ENCODE results near the gene MPPED2. TPM values are rescaled to one million over a fixed set of nuclear protein-coding genes. Genes with fewer than 3 reads are reported as not detected.

MPPED2 gene
- total and polyA plus RNA-seq, 12 donors, result 2.2 to 15.1 (median 10.4) TPM

DNA sequence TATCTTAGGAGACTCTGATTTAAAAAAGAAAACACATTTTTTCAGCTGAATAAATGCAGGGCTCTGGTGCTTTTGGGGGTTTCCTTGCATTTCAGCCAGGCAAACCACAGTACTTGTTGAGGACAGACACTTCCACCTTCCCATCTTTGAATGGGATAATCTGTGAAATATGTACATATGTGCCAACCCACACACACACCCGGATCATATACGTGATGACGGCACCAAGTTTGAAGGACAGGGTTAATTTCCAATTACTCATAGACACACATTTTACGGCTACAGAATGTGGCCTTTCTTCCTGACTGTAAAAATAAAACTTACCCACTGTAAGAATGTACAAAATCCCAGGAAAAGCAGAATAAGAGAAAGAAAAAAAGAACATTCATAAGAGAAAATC lies 104.4 kb downstream of the MPPED2 start:
- TF ChIP-seq, protein P1, sequence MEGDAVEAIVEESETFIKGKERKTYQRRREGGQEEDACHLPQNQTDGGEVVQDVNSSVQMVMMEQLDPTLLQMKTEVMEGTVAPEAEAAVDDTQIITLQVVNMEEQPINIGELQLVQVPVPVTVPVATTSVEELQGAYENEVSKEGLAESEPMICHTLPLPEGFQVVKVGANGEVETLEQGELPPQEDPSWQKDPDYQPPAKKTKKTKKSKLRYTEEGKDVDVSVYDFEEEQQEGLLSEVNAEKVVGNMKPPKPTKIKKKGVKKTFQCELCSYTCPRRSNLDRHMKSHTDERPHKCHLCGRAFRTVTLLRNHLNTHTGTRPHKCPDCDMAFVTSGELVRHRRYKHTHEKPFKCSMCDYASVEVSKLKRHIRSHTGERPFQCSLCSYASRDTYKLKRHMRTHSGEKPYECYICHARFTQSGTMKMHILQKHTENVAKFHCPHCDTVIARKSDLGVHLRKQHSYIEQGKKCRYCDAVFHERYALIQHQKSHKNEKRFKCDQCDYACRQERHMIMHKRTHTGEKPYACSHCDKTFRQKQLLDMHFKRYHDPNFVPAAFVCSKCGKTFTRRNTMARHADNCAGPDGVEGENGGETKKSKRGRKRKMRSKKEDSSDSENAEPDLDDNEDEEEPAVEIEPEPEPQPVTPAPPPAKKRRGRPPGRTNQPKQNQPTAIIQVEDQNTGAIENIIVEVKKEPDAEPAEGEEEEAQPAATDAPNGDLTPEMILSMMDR (IDR thresholded peaks at IDR 0.05), result no peak
- no peaks in the 10 kb centered on the region for H3K36me3 ChIP-seq

DNA sequence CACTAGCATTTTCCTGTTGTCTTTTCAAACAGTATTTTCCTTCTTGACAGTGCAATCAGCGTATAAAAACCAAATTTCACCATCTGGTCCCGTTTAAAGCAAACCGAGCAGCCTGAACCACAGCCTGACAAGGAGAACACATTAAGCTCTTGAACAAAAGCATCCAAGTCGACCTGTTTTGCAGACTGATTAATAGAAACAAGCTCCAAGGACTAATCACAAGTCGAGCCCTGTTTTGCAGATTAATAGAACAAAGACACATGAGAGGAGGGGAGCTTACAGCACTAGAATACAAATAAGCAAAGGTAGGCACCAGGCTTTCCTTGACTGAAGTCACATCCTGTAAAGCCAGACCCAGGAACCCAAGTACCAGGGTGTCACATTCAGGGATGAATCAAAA lies 104.8 kb downstream of the MPPED2 start:
- Histone ChIP-seq H3K27ac (peak overlapping the region in 9 of 10 donors; percentile 11 to 77 (median 59)), H3K9me3 (no peaks in the 10 kb centered on the region), H3K4me1 (peaks cover 8 to 72% (median 42%) of the 10 kb centered on the region in 9 donors), H3K4me3 (peak overlapping the region in 1 of 10 donors; percentile 14), H3K36me3 (no peaks in the 10 kb centered on the region), H3K27me3 (no peaks in the 10 kb centered on the region)
- DNase-seq (no peak), ATAC-seq (peak in 2 of 8 donors; percentile 4 to 46)
- 29 to 40% methylated on average over 5 of the region's 5 CpGs for WGBS, 2 donors
- TF ChIP-seq, protein P1 (IDR thresholded peaks at IDR 0.05), result no peak
- intact Hi-C loops (cut with DNase I), result loop anchor here in 4 of 10 donors (5.0 to 10.0 kb wide), 2 partner anchors 103 to 106 kb away; partner anchors contain the start of gene MPPED2 (in 4 of the 4)

More for the DNA sequence above, 104.4 kb downstream of the MPPED2 start:
- H3K4me1 ChIP-seq, result peaks cover 8 to 71% (median 43%) of the 10 kb centered on the region in 9 donors
- H3K27ac ChIP-seq, result peak overlapping the region in 9 of 10 donors; percentile 11 to 77 (median 59)
- DNase-seq (no peak), ATAC-seq (no peak)
- WGBS, 2 donors, result 49 to 59% methylated on average over 4 of the region's 4 CpGs
- intact Hi-C loops (cut with DNase I), result loop anchor here in 4 of 10 donors (5.0 to 10.0 kb wide), 2 partner anchors 103 to 106 kb away; partner anchors contain the start of gene MPPED2 (in 4 of the 4)
- H3K27me3 ChIP-seq, result no peaks in the 10 kb centered on the region
- no peaks in the 10 kb centered on the region for H3K9me3 ChIP-seq
- peak overlapping the region in 3 of 10 donors; percentile 3 to 14 (median 4) for H3K4me3 ChIP-seq

DNA sequence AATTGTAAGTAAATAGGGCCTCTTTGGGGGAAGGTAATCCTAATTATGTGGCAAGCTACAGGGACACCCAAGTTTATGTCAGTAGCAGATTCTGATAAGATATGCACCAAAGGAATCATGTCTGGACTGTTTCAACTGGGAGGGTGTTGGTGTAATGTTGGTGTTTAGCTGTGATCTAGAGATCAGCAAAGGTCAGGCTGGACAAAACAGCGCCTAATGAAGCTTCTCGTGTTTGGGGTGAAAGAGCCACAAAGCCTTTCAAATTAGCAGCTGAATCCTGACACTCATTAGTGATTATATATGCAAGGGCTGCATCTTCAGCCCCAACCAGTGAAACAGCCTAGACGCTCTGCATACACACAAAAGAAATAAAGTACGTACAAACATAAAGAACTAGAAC lies 106.3 kb downstream of the MPPED2 start:
- Histone ChIP-seq H3K9me3 (no peaks in the 10 kb centered on the region), H3K27ac (peak overlapping the region in 8 of 10 donors; percentile 12 to 77 (median 70)), H3K4me1 (peaks cover 8 to 76% (median 42%) of the 10 kb centered on the region in 9 donors), H3K4me3 (peak overlapping the region in 1 of 10 donors; percentile 27), H3K36me3 (no peaks in the 10 kb centered on the region), H3K27me3 (no peaks in the 10 kb centered on the region)
- intact Hi-C loops (cut with DNase I), result loop anchor here in 5 of 10 donors (5.0 to 10.0 kb wide), 2 partner anchors 105 to 107 kb away; partner anchors contain the start of gene MPPED2 (in 5 of the 5)
- no peak for DNase-seq
- 42 to 61% methylated on average over 4 of the region's 4 CpGs for WGBS, 2 donors
- TF ChIP-seq, protein P1 (IDR thresholded peaks at IDR 0.05), result no peak
- peak in 3 of 8 donors; percentile 14 to 74 (median 35) for ATAC-seq

DNA sequence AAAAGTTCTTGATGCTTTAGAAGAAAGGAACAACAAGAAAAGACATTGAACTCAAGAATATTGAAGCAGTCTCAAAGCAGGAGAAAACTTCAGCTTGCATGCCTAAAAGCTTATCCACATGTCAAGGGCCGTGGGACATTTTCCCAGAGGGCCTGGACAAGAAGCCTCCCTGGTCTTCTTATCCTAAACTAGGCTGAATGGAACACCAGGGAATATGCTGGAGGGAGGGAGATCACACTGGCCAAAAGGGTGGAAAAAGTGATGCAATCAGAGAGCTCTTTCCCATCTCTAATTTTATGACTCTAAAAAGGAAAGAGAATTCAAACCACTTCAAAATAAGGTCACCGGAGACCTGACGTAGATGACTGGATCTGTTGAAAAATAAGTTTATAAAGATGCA lies 107.2 kb downstream of the MPPED2 start:
- H3K9me3 ChIP-seq, result no peaks in the 10 kb centered on the region
- H3K4me3 ChIP-seq, result no peak overlapping the region
- intact Hi-C loops (cut with DNase I), result loop anchor here in 1 of 10 donors (10.0 kb wide), 1 partner anchor 106 kb away; the partner anchor contains the start of gene MPPED2
- peaks cover 8 to 85% (median 42%) of the 10 kb centered on the region in 9 donors for H3K4me1 ChIP-seq
- peak overlapping the region; percentile 12 to 77 (median 65) for H3K27ac ChIP-seq
- peak; percentile 86 to 95 (median 93) for ATAC-seq
- H3K27me3 ChIP-seq, result no peaks in the 10 kb centered on the region
- no peaks in the 10 kb centered on the region for H3K36me3 ChIP-seq
- peak; percentile 44 to 82 for DNase-seq
- WGBS, 2 donors, result 13 to 19% methylated on average over 3 of the region's 3 CpGs
- TF ChIP-seq, protein P1 (IDR thresholded peaks at IDR 0.05), result no peak

Data from heart right ventricle (tissue), 16 donors.